Hepatocyte (in vitro differentiated cells): ENCODE data around the gene MAP2K3. TPM values are rescaled to one million over a fixed set of nuclear protein-coding genes. Genes with fewer than 3 reads are reported as not detected.
"Not testable (repeated sequence)": the region's sequence is repeated elsewhere in the genome, so short reads cannot be mapped to it uniquely, and the experiment has no call there.

Experiments used
- DNase-seq: peaks from one replicate; pipeline ENCODE4 v3.0.0-alpha.2; 2016; ENCODE audit warnings: low spot score
- H2AFZ ChIP-seq: fragments of 200-600 bp; sonication (generic); 2 replicates; pipeline ENCODE4 v1.6.0; 2016; ENCODE audit warnings: antibody characterized with exemption, mild to moderate bottlenecking
- H3K27ac ChIP-seq: fragments of 200-600 bp; sonication (generic); 2 replicates; pipeline ENCODE4 v1.5.1; 2016; ENCODE audit warnings: mild to moderate bottlenecking
- H3K27me3 ChIP-seq: fragments of 200-600 bp; sonication (generic); 2 replicates; pipeline ENCODE4 v1.6.1; 2016
- H3K36me3 ChIP-seq: fragments of 200-600 bp; sonication (generic); replicated peaks from 2 replicates; pipeline ENCODE4 v1.5.1; 2016; ENCODE audit warnings: low read depth; ENCODE audit not compliant: insufficient read depth
- H3K4me1 ChIP-seq: fragments of 200-600 bp; sonication (generic); 2 replicates; pipeline ENCODE4 v1.5.1; 2016; ENCODE audit warnings: mild to moderate bottlenecking, moderate library complexity; ENCODE audit not compliant: insufficient read depth
- H3K4me2 ChIP-seq: fragments of 200-600 bp; sonication (generic); 2 replicates; pipeline ENCODE4 v1.6.0; 2016
- H3K4me3 ChIP-seq: fragments of 200-600 bp; sonication (generic); 2 replicates; pipeline ENCODE4 v1.5.1; 2016; ENCODE audit warnings: mild to moderate bottlenecking
- H3K79me2 ChIP-seq: fragments of 200-600 bp; sonication (generic); 2 replicates; pipeline ENCODE4 v1.6.0; 2017; ENCODE audit warnings: mild to moderate bottlenecking
- H3K9me2 ChIP-seq: fragments of 200-600 bp; sonication (generic); replicated peaks from 2 replicates; pipeline ENCODE4 v1.6.0; 2017; ENCODE audit warnings: mild to moderate bottlenecking; ENCODE audit not compliant: insufficient read depth
- H3K9me3 ChIP-seq: fragments of 200-600 bp; sonication (generic); 2 replicates; pipeline ENCODE4 v1.5.1; 2016; ENCODE audit warnings: low read depth, mild to moderate bottlenecking
- H4K20me1 ChIP-seq: fragments of 200-600 bp; sonication (generic); 2 replicates; pipeline ENCODE4 v1.6.0; 2016; ENCODE audit warnings: mild to moderate bottlenecking; ENCODE audit not compliant: insufficient read depth, poor library complexity, severe bottlenecking
- EZH2 ChIP-seq: fragments of 200-600 bp; sonication (generic); IDR thresholded peaks from 2 replicates; pipeline ENCODE4 v1.6.1; 2016; ENCODE audit warnings: antibody characterized with exemption, mild to moderate bottlenecking, borderline replicate concordance
- EZH2phosphoT487 ChIP-seq: fragments of 200-600 bp; sonication (generic); IDR thresholded peaks from one replicate; pipeline ENCODE4 v1.6.1; 2018; ENCODE audit warnings: antibody characterized with exemption, mild to moderate bottlenecking, low read depth, moderate library complexity; ENCODE audit not compliant: unreplicated experiment, severe bottlenecking
- WGBS: methylation state at CpG from one replicate; pipeline ENCODE4 v1.1.6; 2016; ENCODE audit warnings: low lambda C conversion rate; ENCODE audit errors: missing lambda C conversion rate; 5-methylcytosine and 5-hydroxymethylcytosine counted together
- polyA plus RNA-seq: library from polyadenylated mRNA; unstranded; fragments of >200 nt; fragmentation: Nextera tagmentation; extraction: Ambion mirVana; gene quantifications from 2 replicates; pipeline ENCODE4 v1.2.1, GENCODE V29; 2016
- total RNA-seq: library from RNA; depleted of rRNA; stranded (reverse); fragments of >200 nt; gene quantifications from 2 replicates; pipeline ENCODE4 v1.2.3, GENCODE V29; 2014
- TF ChIP-seq, protein P1 (sequence below): fragments of 200-600 bp; sonication (generic); IDR thresholded peaks from 2 replicates; pipeline ENCODE4 v1.5.1; 2016; ENCODE audit warnings: antibody characterized with exemption, mild to moderate bottlenecking; ENCODE audit not compliant: poor library complexity

MAP2K3 gene
- total and polyA plus RNA-seq, 2 experiments from 2014 or later: 21.8 to 62.4 TPM

DNA sequence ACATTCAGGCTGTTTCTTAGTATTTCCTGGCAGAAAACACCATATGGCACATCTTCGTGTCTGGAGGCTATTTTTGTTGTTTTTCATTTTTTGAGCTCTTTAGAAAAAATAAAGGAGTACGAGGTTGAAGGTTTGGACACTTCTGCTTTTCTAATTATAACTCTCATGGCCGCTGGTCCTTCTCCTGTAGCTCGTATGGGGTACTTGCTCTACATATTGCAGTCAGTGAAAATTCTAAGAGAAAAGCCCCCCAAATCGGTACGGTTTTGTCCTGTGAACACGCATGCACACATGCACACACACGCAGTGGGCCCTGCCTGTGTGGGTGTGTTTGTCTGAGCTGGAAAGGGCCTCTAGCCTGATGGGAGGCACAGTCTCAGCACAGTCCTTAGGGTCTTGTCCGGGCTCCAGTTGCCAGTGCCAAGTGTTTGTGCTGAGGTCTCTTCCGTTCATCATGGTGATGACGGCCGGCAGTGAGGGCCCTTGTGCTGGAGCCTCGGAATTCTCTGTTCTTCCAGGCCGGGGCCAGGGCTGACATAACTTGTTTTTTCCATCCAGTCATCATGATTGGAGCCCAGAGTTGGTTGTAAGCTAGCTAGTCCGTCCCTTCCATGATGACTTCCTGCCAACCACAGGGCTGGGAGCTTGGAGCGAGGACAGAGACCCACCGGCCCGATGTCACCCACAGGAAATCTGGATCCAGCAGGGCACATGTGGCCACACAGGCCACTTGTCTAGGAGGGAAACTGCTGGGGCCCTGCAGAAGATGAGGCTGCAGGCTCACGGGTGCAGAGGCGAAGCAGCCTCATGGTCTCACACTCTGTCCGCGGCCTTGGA is 26.5 kb downstream of the MAP2K3 start:
- not testable (repeated sequence) for H3K79me2 ChIP-seq, DNase-seq, H3K4me2 ChIP-seq, H3K4me1 ChIP-seq, H3K36me3 ChIP-seq, H2AFZ ChIP-seq, H3K4me3 ChIP-seq, H3K27me3 ChIP-seq, H3K9me3 ChIP-seq, H3K9me2 ChIP-seq, H4K20me1 ChIP-seq, H3K27ac ChIP-seq
- WGBS: 95% methylated on average over 20 of the region's 22 CpGs

- H3K9me3 ChIP-seq: no peaks in the 10 kb centered on the region
- 90% methylated on average over 5 of the region's 5 CpGs for WGBS
- no peaks in the 10 kb centered on the region for H4K20me1 ChIP-seq
- H3K36me3 ChIP-seq: no peaks in the 10 kb centered on the region
- H3K27ac ChIP-seq: no peak overlapping the region
- no peaks in the 10 kb centered on the region for H3K79me2 ChIP-seq
- no peak for DNase-seq
- no peak overlapping the region for H3K4me2 ChIP-seq
- no peaks in the 10 kb centered on the region for H3K9me2 ChIP-seq
- peaks cover 4% of the 10 kb centered on the region for H3K4me1 ChIP-seq
- TF ChIP-seq EZH2: no peak
- TF ChIP-seq, protein P1, sequence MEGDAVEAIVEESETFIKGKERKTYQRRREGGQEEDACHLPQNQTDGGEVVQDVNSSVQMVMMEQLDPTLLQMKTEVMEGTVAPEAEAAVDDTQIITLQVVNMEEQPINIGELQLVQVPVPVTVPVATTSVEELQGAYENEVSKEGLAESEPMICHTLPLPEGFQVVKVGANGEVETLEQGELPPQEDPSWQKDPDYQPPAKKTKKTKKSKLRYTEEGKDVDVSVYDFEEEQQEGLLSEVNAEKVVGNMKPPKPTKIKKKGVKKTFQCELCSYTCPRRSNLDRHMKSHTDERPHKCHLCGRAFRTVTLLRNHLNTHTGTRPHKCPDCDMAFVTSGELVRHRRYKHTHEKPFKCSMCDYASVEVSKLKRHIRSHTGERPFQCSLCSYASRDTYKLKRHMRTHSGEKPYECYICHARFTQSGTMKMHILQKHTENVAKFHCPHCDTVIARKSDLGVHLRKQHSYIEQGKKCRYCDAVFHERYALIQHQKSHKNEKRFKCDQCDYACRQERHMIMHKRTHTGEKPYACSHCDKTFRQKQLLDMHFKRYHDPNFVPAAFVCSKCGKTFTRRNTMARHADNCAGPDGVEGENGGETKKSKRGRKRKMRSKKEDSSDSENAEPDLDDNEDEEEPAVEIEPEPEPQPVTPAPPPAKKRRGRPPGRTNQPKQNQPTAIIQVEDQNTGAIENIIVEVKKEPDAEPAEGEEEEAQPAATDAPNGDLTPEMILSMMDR: no peak
- no peak for TF ChIP-seq EZH2phosphoT487
- no peak overlapping the region for H3K4me3 ChIP-seq
- no peaks in the 10 kb centered on the region for H3K27me3 ChIP-seq
- H2AFZ ChIP-seq: no peak overlapping the region
Observed at GRCh38 chr17:21313320-21313719, 28.8 kb downstream of the MAP2K3 start.

- H3K9me2 ChIP-seq, H3K36me3 ChIP-seq, H2AFZ ChIP-seq, H3K4me2 ChIP-seq, H3K9me3 ChIP-seq, H3K79me2 ChIP-seq, H3K4me3 ChIP-seq, H3K27me3 ChIP-seq, H3K27ac ChIP-seq, H4K20me1 ChIP-seq, DNase-seq, H3K4me1 ChIP-seq: not testable (repeated sequence)
- WGBS: 96% methylated on average over 2 of the region's 2 CpGs
Observed at GRCh38 chr17:21313761-21314160, 29.2 kb downstream of the MAP2K3 start.

DNA sequence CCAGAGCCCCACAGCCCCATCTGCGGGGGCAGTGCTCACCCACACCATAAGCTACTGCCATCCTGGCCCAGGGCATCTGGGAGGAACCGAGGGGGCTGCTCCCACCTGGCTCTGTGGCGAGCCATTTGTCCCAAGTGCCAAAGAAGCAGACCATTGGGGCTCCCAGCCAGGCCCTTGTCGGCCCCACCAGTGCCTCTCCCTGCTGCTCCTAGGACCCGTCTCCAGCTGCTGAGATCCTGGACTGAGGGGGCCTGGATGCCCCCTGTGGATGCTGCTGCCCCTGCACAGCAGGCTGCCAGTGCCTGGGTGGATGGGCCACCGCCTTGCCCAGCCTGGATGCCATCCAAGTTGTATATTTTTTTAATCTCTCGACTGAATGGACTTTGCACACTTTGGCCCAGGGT is 29.8 kb downstream of the MAP2K3 start:
- DNase-seq, H4K20me1 ChIP-seq, H3K27me3 ChIP-seq, H3K79me2 ChIP-seq, H3K4me1 ChIP-seq, H3K9me3 ChIP-seq, H3K9me2 ChIP-seq, H3K4me3 ChIP-seq, H3K27ac ChIP-seq, H3K36me3 ChIP-seq, H2AFZ ChIP-seq, H3K4me2 ChIP-seq: not testable (repeated sequence)
- WGBS: 86% methylated on average over 7 of the region's 7 CpGs

DNA sequence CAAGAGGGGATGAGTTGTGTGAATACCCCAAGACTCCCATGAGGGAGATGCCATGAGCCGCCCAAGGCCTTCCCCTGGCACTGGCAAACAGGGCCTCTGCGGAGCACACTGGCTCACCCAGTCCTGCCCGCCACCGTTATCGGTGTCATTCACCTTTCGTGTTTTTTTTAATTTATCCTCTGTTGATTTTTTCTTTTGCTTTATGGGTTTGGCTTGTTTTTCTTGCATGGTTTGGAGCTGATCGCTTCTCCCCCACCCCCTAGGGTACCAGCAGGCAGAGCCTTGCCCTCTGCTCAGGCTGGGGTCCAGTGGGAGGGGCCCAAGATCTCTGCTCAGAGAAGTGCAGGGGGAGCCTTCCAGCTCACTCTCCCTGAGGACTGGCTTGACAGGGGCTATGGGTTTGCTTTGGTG is 30.2 kb downstream of the MAP2K3 start:
- not testable (repeated sequence) for H3K4me2 ChIP-seq, H4K20me1 ChIP-seq, H2AFZ ChIP-seq, H3K27me3 ChIP-seq, H3K9me2 ChIP-seq, H3K4me1 ChIP-seq, H3K9me3 ChIP-seq, DNase-seq, H3K79me2 ChIP-seq, H3K36me3 ChIP-seq, H3K27ac ChIP-seq, H3K4me3 ChIP-seq
- WGBS: 98% methylated on average over 7 of the region's 7 CpGs

DNA sequence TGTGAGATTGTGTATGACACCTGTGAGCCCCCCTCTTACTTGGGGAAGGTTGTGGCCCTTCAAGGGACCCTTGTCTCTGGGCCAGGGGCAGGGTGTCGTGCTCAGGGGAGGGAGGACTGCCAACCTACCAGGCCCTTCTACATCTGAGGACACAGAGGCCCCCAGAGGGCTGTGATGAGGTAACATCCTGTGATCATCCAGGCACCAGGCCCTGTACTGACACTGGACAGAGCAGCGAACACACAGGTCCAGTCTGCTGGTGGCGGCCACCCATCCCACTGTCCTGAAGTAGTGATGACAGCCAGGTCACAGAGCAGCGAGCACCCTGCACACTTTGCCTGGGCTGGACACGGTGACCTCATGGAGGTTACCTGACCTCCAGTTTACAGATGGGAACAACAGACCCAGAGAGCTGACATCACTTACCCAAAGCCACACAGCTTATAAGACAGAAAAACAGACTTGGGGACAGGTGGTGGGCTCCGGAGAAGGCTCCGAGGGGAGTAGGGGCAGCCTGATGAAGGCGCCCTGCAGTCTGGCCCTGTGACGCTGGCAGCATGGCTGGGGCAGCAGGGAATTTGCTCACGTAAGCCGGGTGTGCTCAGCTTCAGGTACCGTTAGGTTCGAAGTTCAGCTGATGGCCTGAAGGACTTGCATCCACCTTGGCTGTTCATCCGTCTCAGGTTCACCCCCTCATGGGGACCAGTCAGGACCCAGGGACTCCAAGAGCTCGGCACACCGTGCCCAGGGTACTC is 30.9 kb downstream of the MAP2K3 start:
- not testable (repeated sequence) for H3K4me3 ChIP-seq, H3K36me3 ChIP-seq, H3K79me2 ChIP-seq, H3K27ac ChIP-seq, H3K27me3 ChIP-seq, H3K9me3 ChIP-seq, H3K4me1 ChIP-seq, H3K9me2 ChIP-seq, H4K20me1 ChIP-seq, DNase-seq, H3K4me2 ChIP-seq, H2AFZ ChIP-seq
- 91% methylated on average over 12 of the region's 16 CpGs for WGBS

DNA sequence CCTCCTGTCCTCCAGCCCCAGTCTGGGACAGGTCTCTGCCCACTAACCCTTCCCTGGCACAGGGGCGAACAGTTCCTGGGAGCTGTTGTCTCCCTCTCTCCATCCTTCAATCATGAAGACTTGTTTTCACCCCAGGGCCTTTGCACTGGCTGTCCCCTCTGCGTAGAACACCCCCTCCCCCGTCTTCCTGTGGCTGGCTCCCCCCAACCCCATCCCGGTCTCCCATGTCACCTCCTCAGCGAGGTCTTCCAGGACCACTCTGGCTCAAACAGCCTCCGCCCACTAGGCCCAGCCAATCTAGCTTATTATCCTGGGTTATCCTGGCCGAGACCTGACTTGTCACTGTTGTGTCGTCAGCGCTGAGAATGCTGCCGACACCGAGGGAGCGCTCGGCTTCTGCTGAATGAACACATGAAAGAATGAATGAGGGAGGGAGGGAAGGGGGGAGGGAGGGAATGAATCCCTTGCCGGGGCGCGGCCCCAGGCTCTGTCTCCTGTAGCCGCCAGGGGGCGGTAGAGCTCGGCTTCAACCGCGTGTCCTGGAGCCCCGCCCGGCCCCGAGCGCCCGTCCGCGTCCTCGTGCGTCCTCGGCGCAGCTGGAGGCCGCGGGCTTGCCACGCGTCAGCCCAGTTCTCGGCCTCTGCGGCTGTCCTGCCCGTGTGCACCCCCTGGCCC is 31.8 kb downstream of the MAP2K3 start:
- peak overlapping the region; percentile 66 for H3K4me2 ChIP-seq
- H3K9me3 ChIP-seq, H3K9me2 ChIP-seq, H4K20me1 ChIP-seq, H3K4me3 ChIP-seq, H3K36me3 ChIP-seq, DNase-seq, H3K79me2 ChIP-seq, H2AFZ ChIP-seq, H3K27ac ChIP-seq, H3K27me3 ChIP-seq, H3K4me1 ChIP-seq: not testable (repeated sequence)
- WGBS: no CpG with 5 or more reads among the region's 39 CpGs
